Duodenal mucosa (tissue), 2 donors: ENCODE measurements around the gene SLU7.

ENCODE experiments used
- H3K27ac ChIP-seq: one replicate; pipeline ENCODE4 v1.7.0; 2013; ENCODE audit warnings: low read depth, low read length
- H3K27me3 ChIP-seq, 2 donors: one replicate each; pipeline ENCODE4 v1.7.0; 2013; ENCODE audit warnings: low read length in 2 of 2, control low read depth in 1 of 2; ENCODE audit not compliant: insufficient read depth in 2 of 2, control insufficient read depth in 1 of 2
- H3K36me3 ChIP-seq, 2 donors: one replicate each; pipeline ENCODE4 v1.7.0; 2013; ENCODE audit warnings: low read length in 2 of 2, control low read depth in 1 of 2; ENCODE audit not compliant: insufficient read depth in 2 of 2, control insufficient read depth in 1 of 2
- H3K4me1 ChIP-seq, 2 donors: one replicate each; pipeline ENCODE4 v1.7.0; 2013; ENCODE audit warnings: low read length in 2 of 2, control low read depth in 1 of 2; ENCODE audit not compliant: insufficient read depth in 2 of 2, control insufficient read depth in 1 of 2
- H3K4me3 ChIP-seq, 2 donors: one replicate each; pipeline ENCODE4 v1.7.0; 2013; ENCODE audit warnings: low read length in 2 of 2, low read depth in 1 of 2
- H3K9ac ChIP-seq, 2 donors: one replicate each; pipeline ENCODE4 v1.7.0; 2013; ENCODE audit warnings: low read length in 2 of 2, low read depth in 1 of 2
- H3K9me3 ChIP-seq, 2 donors: one replicate each; pipeline ENCODE4 v1.7.0; 2013; ENCODE audit warnings: low read length in 2 of 2, control low read depth in 1 of 2; ENCODE audit not compliant: control insufficient read depth in 1 of 2

Gene SLU7

DNA sequence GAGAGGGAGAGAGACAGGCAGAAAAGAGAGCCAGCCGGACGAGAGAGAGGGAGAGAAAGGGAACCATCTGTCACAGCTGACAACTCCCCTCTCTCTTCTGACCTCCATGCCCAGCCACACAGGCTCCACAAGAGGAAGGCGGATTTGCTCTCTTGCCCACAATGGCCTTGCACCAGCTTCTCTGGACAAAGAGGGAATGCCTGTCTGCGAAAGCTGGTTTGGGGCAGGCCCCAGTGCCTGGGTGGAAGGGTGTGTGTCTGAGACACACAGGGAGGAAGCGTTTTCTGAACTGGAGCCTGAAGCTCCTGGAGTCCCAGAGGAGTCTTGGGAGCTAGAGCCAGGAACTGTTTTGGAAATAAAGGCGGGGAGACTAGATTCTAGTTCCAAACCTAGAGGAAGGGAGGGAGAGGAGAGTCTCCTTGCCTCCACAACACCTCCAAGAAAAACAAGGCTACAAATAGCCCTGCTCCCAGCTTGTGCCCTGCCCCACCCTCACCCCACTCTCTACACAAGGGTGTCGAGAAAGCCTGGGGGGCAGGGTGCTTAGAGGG is 60.9 kb downstream of the SLU7 start:
- no peaks in the 10 kb centered on the region for H3K27me3 ChIP-seq
- no peak overlapping the region for H3K4me3 ChIP-seq
- H3K27ac ChIP-seq, result no peak overlapping the region
- no peaks in the 10 kb centered on the region for H3K36me3 ChIP-seq
- no peaks in the 10 kb centered on the region for H3K9me3 ChIP-seq
- H3K9ac ChIP-seq, result no peak overlapping the region
- peaks cover 14 to 17% of the 10 kb centered on the region in 2 donors for H3K4me1 ChIP-seq

GRCh38 chr5:160357394-160357793 is 61.5 kb downstream of the SLU7 start:
- H3K36me3 ChIP-seq, result no peaks in the 10 kb centered on the region
- H3K4me1 ChIP-seq, result peaks cover 14 to 17% of the 10 kb centered on the region in 2 donors
- H3K9me3 ChIP-seq, result no peaks in the 10 kb centered on the region
- H3K9ac ChIP-seq, result no peak overlapping the region
- no peak overlapping the region for H3K27ac ChIP-seq
- no peak overlapping the region for H3K4me3 ChIP-seq
- H3K27me3 ChIP-seq, result no peaks in the 10 kb centered on the region

- no peaks in the 10 kb centered on the region for H3K9me3 ChIP-seq
- H3K9ac ChIP-seq, result no peak overlapping the region
- no peaks in the 10 kb centered on the region for H3K36me3 ChIP-seq
- no peak overlapping the region for H3K4me3 ChIP-seq
- H3K27ac ChIP-seq, result no peak overlapping the region
- H3K4me1 ChIP-seq, result peaks cover 14 to 17% of the 10 kb centered on the region in 2 donors
- H3K27me3 ChIP-seq, result no peaks in the 10 kb centered on the region
Observed at GRCh38 chr5:160356550-160357347, 62.1 kb downstream of the SLU7 start.

- H3K36me3 ChIP-seq, result no peaks in the 10 kb centered on the region
- H3K4me1 ChIP-seq, result peaks cover 4 to 11% of the 10 kb centered on the region in 2 donors
- H3K27ac ChIP-seq, result no peak overlapping the region
- no peaks in the 10 kb centered on the region for H3K27me3 ChIP-seq
- H3K9me3 ChIP-seq, result no peaks in the 10 kb centered on the region
- H3K9ac ChIP-seq, result no peak overlapping the region
- no peak overlapping the region for H3K4me3 ChIP-seq
Observed at GRCh38 chr5:160354666-160355065, 64.2 kb downstream of the SLU7 start.

DNA sequence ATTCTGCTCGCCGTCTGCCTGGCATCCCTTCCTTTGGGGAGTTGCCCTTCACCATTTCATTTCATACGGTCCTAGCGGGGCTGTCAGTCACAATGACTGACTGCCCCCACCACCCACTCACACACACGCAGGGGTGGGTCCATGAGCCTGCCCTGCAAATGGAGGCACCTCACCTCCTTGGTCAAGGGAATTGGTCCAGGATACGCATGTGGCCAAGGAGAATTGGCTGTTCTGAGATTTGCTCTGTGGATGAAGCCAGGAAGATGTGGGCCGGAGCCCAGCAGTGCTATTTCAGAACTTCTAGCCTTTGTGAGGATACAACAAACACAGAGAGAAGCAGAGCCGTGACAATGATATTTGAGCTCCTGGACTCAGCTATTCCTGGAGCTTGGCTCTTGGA is 65.5 kb downstream of the SLU7 start:
- H3K36me3 ChIP-seq, result no peaks in the 10 kb centered on the region
- H3K9ac ChIP-seq, result no peak overlapping the region

GRCh38 chr5:160352308-160352707 is 66.6 kb downstream of the SLU7 start:
- H3K9me3 ChIP-seq, result no peaks in the 10 kb centered on the region
- H3K27ac ChIP-seq, result no peak overlapping the region
- H3K27me3 ChIP-seq, result no peaks in the 10 kb centered on the region
- H3K4me3 ChIP-seq, result no peak overlapping the region
- H3K4me1 ChIP-seq, result peaks cover 0 to 4% of the 10 kb centered on the region in 2 donors
- no peak overlapping the region for H3K9ac ChIP-seq
- no peaks in the 10 kb centered on the region for H3K36me3 ChIP-seq

More for the DNA sequence above, 65.5 kb downstream of the SLU7 start:
- Histone ChIP-seq H3K9me3 (no peaks in the 10 kb centered on the region), H3K27ac (no peak overlapping the region), H3K27me3 (no peaks in the 10 kb centered on the region), H3K4me1 (peaks cover 0 to 4% of the 10 kb centered on the region in 2 donors), H3K4me3 (no peak overlapping the region)
